Stimulated activated CD4-positive, alpha-beta T cell treated with anti-CD3 and anti-CD28 coated beads, Interleukin-1b, Interleukin-23, amount 100 ng/mL, for 4 hours (primary cell): ENCODE results near the gene KIAA0232.
"Not testable (repeated sequence)": the region's sequence is repeated elsewhere in the genome, so short reads cannot be mapped to it uniquely, and the experiment has no call there.

Experiments
- DNase-seq, 2 donors: peaks; one replicate each; pipeline ENCODE4 v3.0.0-alpha.2; 2020; ENCODE audit warnings: low read depth in 2 of 2

KIAA0232 gene

GRCh38 chr4:6776920-6777635, 5.4 kb upstream of the KIAA0232 start:
- no peak for DNase-seq

GRCh38 chr4:6777636-6778281, 4.8 kb upstream of the KIAA0232 start:
- DNase-seq: no peak

- DNase-seq: no peak
These were observed 4.1 kb upstream of the KIAA0232 start for GRCh38 chr4:6778435-6778834.

- DNase-seq: no peak
These were observed 2.6 kb upstream of the KIAA0232 start for GRCh38 chr4:6779667-6780565.

- no peak for DNase-seq
These were observed 1.4 kb upstream of the KIAA0232 start for GRCh38 chr4:6781113-6781512.

- DNase-seq: no peak
These were observed 966 bp upstream of the KIAA0232 start for GRCh38 chr4:6781561-6781960.

GRCh38 chr4:6782846-6783110, 251 bp downstream of the KIAA0232 start:
- no peak for DNase-seq

GRCh38 chr4:6783111-6783981, 819 bp downstream of the KIAA0232 start:
- peak; percentile 76 to 88 for DNase-seq

GRCh38 chr4:6785572-6785925, 3.0 kb downstream of the KIAA0232 start:
- no peak for DNase-seq

GRCh38 chr4:6788123-6788522, 5.6 kb downstream of the KIAA0232 start:
- DNase-seq: no peak

- DNase-seq: not testable (repeated sequence)
These were observed 8.7 kb downstream of the KIAA0232 start for GRCh38 chr4:6791245-6791644.

- not testable (repeated sequence) for DNase-seq
These were observed 9.3 kb downstream of the KIAA0232 start for GRCh38 chr4:6791796-6792195.

GRCh38 chr4:6794189-6794588, 11.7 kb downstream of the KIAA0232 start:
- DNase-seq: no peak

- DNase-seq: no peak
These were observed 13.3 kb downstream of the KIAA0232 start for GRCh38 chr4:6795821-6796220.

- not testable (repeated sequence) for DNase-seq
These were observed 14.8 kb downstream of the KIAA0232 start for GRCh38 chr4:6797368-6797767.

- no peak for DNase-seq
These were observed 16.6 kb downstream of the KIAA0232 start for GRCh38 chr4:6799091-6799490.

- no peak for DNase-seq
These were observed 19.5 kb downstream of the KIAA0232 start for GRCh38 chr4:6802025-6802424.

GRCh38 chr4:6802626-6803025, 20.1 kb downstream of the KIAA0232 start:
- DNase-seq: no peak

GRCh38 chr4:6803246-6803645, 20.7 kb downstream of the KIAA0232 start:
- no peak for DNase-seq

GRCh38 chr4:6804082-6804752, 21.7 kb downstream of the KIAA0232 start:
- DNase-seq: no peak

- no peak for DNase-seq
These were observed 24.5 kb downstream of the KIAA0232 start for GRCh38 chr4:6806924-6807626.
